HEK293T (cell line): ENCODE measurements around the gene NKAIN2.

Experiments used
- CTCF ChIA-PET: fragments of 350-600 bp; formaldehyde crosslinking; extraction: SDS; loops from one replicate; lab custom pipeline; 2021; ENCODE audit warnings: antibody characterized with exemption, inconsistent platforms; lab: Yijun Ruan, JAX
- POLR2A ChIA-PET: fragments of 350-600 bp; formaldehyde crosslinking; extraction: SDS; loops from one replicate; lab custom pipeline; 2020; ENCODE audit warnings: antibody characterized with exemption, inconsistent platforms; lab: Yijun Ruan, JAX
- DNase-seq: peaks from one replicate; pipeline ENCODE4 v3.0.0; 2012; ENCODE audit warnings: mixed read lengths; ENCODE audit errors: extremely low spot score
- ARNT ChIP-seq: fragments of 450-650 bp; IDR thresholded peaks from 2 replicates; pipeline ENCODE4 v1.6.1; 2017; ENCODE audit warnings: mild to moderate bottlenecking
- BHLHE40 ChIP-seq: fragments of 450-650 bp; IDR thresholded peaks from 2 replicates; pipeline ENCODE4 v1.6.1; 2016; ENCODE audit warnings: mild to moderate bottlenecking, moderate library complexity, borderline replicate concordance
- CTBP1 ChIP-seq: fragments of 450-650 bp; IDR thresholded peaks from 2 replicates; pipeline ENCODE4 v1.6.1; 2016; ENCODE audit warnings: borderline replicate concordance
- ELF4 ChIP-seq: fragments of 450-650 bp; IDR thresholded peaks from 2 replicates; pipeline ENCODE4 v1.6.1; 2017; ENCODE audit warnings: antibody characterized with exemption
- FOXA1 ChIP-seq: fragments of 450-650 bp; IDR thresholded peaks from 2 replicates; pipeline ENCODE4 v1.6.1; 2016; ENCODE audit warnings: mild to moderate bottlenecking
- FOXK2 ChIP-seq: fragments of 450-650 bp; IDR thresholded peaks from 2 replicates; pipeline ENCODE4 v1.6.1; 2016; ENCODE audit warnings: mild to moderate bottlenecking
- FOXM1 ChIP-seq: fragments of 450-650 bp; IDR thresholded peaks from 2 replicates; pipeline ENCODE4 v1.6.1; 2017; ENCODE audit warnings: mild to moderate bottlenecking, borderline replicate concordance
- HDGF ChIP-seq: fragments of 450-650 bp; IDR thresholded peaks from 2 replicates; pipeline ENCODE4 v1.6.1; 2017; ENCODE audit warnings: antibody characterized with exemption, borderline replicate concordance
- L3MBTL2 ChIP-seq: fragments of 450-650 bp; conservative IDR thresholded peaks from 2 replicates; pipeline ENCODE4 v1.6.1; 2016; ENCODE audit warnings: mild to moderate bottlenecking
- LEF1 ChIP-seq: fragments of 450-650 bp; IDR thresholded peaks from 2 replicates; pipeline ENCODE4 v1.6.1; 2017; ENCODE audit warnings: mild to moderate bottlenecking, borderline replicate concordance
- NFRKB ChIP-seq: fragments of 450-650 bp; IDR thresholded peaks from 2 replicates; pipeline ENCODE4 v1.6.1; 2016; ENCODE audit warnings: mild to moderate bottlenecking, moderate library complexity
- PKNOX1 ChIP-seq: fragments of 450-650 bp; IDR thresholded peaks from 2 replicates; pipeline ENCODE4 v1.6.1; 2016
- SP1 ChIP-seq: fragments of 450-650 bp; IDR thresholded peaks from 2 replicates; pipeline ENCODE4 v1.6.1; 2017
- SUZ12 ChIP-seq: fragments of 450-650 bp; IDR thresholded peaks from 2 replicates; pipeline ENCODE4 v1.6.1; 2016; ENCODE audit warnings: mild to moderate bottlenecking
- TARDBP ChIP-seq: fragments of 450-650 bp; IDR thresholded peaks from 2 replicates; pipeline ENCODE4 v1.6.1; 2016
- ZNF384 ChIP-seq: fragments of 450-650 bp; IDR thresholded peaks from 2 replicates; pipeline ENCODE4 v1.6.1; 2016

Gene NKAIN2

DNA sequence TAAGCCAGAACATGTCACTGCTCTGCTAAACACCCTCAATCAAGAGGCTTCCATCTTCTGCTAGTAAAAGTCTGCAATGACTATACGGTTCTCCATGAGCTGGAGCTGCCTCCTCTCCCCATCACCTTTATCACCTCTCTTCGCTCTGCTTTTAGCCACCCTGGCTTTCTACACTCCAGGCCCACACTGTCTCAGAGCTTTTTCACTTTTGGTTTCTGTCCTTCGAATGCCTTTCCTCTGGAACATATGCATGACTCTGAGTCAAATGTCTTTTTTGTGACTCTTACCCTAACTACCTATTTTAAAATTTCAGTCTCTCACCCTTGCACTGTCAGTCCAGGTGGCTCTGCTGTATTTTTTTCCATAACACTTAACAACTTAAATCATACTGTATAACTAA is 633.1 kb downstream of the NKAIN2 start:
- TF ChIP-seq FOXA1 (no peak), FOXK2 (no peak), HDGF (no peak), ZNF384 (no peak), FOXM1 (no peak), TARDBP (no peak), ELF4 (no peak), ARNT (no peak), CTBP1 (no peak), LEF1 (no peak), SP1 (no peak), PKNOX1 (no peak), NFRKB (no peak), L3MBTL2 (no peak), BHLHE40 (no peak), SUZ12 (no peak)
- DNase-seq = no peak
- ChIA-PET POLR2A (no interaction called here), CTCF (no interaction called here)

DNA sequence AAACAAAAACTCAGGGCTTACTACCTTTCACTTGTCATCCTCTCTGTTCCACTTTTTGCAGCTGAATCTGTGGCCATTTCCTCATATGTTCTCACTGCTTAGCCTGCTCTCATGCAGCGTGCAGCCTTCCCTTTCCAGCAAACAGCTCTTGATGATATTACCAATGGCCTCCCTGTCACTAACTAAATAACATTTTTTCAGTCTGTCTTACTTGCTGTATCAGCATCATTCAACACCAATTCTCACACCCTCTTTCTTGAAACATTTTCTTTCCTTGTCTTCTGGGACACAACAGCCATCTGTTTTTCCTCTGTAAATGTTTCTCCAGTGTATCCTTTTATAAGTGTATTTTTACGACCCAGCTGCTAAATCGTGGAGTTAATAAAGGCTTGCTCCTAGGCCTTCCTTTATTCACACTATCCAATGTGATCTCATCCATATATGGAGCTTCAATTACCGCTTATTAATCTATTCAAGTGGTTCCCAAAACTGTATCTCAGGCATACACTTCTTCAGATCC is 634.9 kb downstream of the NKAIN2 start:
- no peak for DNase-seq

DNA sequence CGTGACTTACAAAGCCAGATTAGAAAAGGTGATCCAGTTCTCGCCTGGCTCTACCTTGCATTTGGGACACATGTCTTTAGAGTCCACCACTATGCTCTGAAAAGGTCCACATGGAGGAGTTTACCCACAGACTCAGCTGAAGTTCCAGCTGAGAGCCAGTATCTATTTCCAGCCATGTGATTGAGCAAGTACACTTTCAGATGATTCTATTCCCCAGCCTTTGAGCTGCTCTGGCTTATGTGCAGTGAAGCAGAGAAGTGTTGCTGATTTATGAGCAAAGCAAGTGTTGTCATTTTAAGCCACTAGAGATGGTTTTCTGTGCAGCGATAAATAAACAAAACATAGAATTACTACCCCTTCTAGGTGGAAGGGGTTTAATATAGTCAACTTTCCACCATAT is 637.8 kb downstream of the NKAIN2 start:
- DNase-seq = no peak
- POLR2A ChIA-PET = no interaction called here
- no peak for TF ChIP-seq HDGF
- no peak for TF ChIP-seq CTBP1
- no peak for TF ChIP-seq L3MBTL2
- TF ChIP-seq SUZ12 = no peak
- no peak for TF ChIP-seq LEF1
- no peak for TF ChIP-seq NFRKB
- no peak for TF ChIP-seq FOXA1
- no peak for TF ChIP-seq ZNF384
- TF ChIP-seq PKNOX1 = no peak
- no peak for TF ChIP-seq ARNT
- no peak for TF ChIP-seq BHLHE40
- TF ChIP-seq TARDBP = no peak
- TF ChIP-seq FOXK2 = no peak
- CTCF ChIA-PET = no interaction called here

More for the DNA sequence above, 634.9 kb downstream of the NKAIN2 start:
- POLR2A ChIA-PET = no interaction called here
- CTCF ChIA-PET = no interaction called here
- TF ChIP-seq NFRKB (no peak), SUZ12 (no peak), TARDBP (no peak)

DNA sequence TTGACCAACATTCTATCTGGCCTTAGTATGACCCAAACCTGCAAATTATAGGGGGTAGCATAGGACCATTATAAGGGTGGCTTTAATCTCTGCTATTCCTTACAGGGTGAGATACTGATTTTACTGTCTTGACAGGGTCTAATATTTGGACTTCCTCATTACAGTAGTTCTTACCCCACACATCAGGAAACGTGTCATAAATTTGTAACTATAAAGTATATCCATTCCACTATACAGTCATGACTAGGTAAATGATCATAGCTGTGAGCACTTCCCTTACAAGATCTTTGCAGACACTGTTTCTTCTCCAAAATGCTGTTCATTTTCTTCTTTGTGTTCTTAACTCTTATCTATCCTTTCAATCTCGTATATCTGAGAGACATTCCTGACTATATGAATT is 639.9 kb downstream of the NKAIN2 start:
- CTCF ChIA-PET = no interaction called here
- POLR2A ChIA-PET = no interaction called here
- no peak for TF ChIP-seq CTBP1
- no peak for TF ChIP-seq PKNOX1
- no peak for TF ChIP-seq HDGF
- TF ChIP-seq FOXM1 = no peak
- TF ChIP-seq BHLHE40 = no peak
- no peak for TF ChIP-seq LEF1
- no peak for TF ChIP-seq ELF4
- TF ChIP-seq SUZ12 = no peak

GRCh38 chr6:124445581-124445980 is 641.9 kb downstream of the NKAIN2 start:
- ChIA-PET POLR2A (no interaction called here), CTCF (no interaction called here)
- TF ChIP-seq HDGF (no peak), L3MBTL2 (no peak), LEF1 (no peak), SP1 (no peak), CTBP1 (no peak), BHLHE40 (no peak)
- no peak for DNase-seq

More for the DNA sequence above, 639.9 kb downstream of the NKAIN2 start:
- no peak for DNase-seq

- DNase-seq = no peak
- CTCF ChIA-PET = no interaction called here
- TF ChIP-seq L3MBTL2 = no peak
- no peak for TF ChIP-seq BHLHE40
- no peak for TF ChIP-seq ZNF384
- no peak for TF ChIP-seq PKNOX1
- TF ChIP-seq SUZ12 = no peak
- POLR2A ChIA-PET = no interaction called here
Measured at GRCh38 chr6:124446961-124447360, 643.3 kb downstream of the NKAIN2 start.

GRCh38 chr6:124459268-124459667 is 655.6 kb downstream of the NKAIN2 start:
- no peak for DNase-seq
- CTCF ChIA-PET = no interaction called here
- TF ChIP-seq ZNF384 (no peak), BHLHE40 (no peak), FOXA1 (no peak), TARDBP (no peak), SUZ12 (no peak), SP1 (no peak), ELF4 (no peak), LEF1 (no peak)
- POLR2A ChIA-PET = no interaction called here
